Right kidney (tissue), 9 donors: ENCODE measurements around the gene GJA4.

ENCODE experiments used
- DNase-seq: peaks from one replicate; pipeline ENCODE4 v3.0.0-alpha.2; 2016
- long read RNA-seq, 8 donors: transcript quantifications; one replicate each; lab custom pipeline, GENCODE V29; 2026

Gene GJA4
- long read RNA-seq, donor 1, partial matches to known transcripts: 0 of 2 reads
- long read RNA-seq, donor 1, other reads (novel, unspliced or antisense): 0 of 2 reads
- long read RNA-seq, donor 2, partial matches to known transcripts: 0 of 2 reads
- long read RNA-seq, donor 2, other reads (novel, unspliced or antisense): 0 of 2 reads
- long read RNA-seq, donor 3, partial matches to known transcripts: 0 of 1 reads
- long read RNA-seq, donor 3, other reads (novel, unspliced or antisense): 0 of 1 reads
- long read RNA-seq, donor 4, partial matches to known transcripts: 7 of 10 reads
- long read RNA-seq, donor 4, other reads (novel, unspliced or antisense): 0 of 10 reads
- long read RNA-seq, donor 5, partial matches to known transcripts: 0 of 4 reads
- long read RNA-seq, donor 5, other reads (novel, unspliced or antisense): 0 of 4 reads
- long read RNA-seq, donor 6, transcript GJA4-201 (2 exons, 1,622 nt): major isoform, 5 of 31 reads
- long read RNA-seq, donor 6, partial matches to known transcripts: 25 of 31 reads
- long read RNA-seq, donor 6, other reads (novel, unspliced or antisense): 0 of 31 reads
- long read RNA-seq, donor 7, partial matches to known transcripts: 0 of 3 reads
- long read RNA-seq, donor 7, other reads (novel, unspliced or antisense): 0 of 3 reads
- long read RNA-seq, donor 8: 0 reads

DNA sequence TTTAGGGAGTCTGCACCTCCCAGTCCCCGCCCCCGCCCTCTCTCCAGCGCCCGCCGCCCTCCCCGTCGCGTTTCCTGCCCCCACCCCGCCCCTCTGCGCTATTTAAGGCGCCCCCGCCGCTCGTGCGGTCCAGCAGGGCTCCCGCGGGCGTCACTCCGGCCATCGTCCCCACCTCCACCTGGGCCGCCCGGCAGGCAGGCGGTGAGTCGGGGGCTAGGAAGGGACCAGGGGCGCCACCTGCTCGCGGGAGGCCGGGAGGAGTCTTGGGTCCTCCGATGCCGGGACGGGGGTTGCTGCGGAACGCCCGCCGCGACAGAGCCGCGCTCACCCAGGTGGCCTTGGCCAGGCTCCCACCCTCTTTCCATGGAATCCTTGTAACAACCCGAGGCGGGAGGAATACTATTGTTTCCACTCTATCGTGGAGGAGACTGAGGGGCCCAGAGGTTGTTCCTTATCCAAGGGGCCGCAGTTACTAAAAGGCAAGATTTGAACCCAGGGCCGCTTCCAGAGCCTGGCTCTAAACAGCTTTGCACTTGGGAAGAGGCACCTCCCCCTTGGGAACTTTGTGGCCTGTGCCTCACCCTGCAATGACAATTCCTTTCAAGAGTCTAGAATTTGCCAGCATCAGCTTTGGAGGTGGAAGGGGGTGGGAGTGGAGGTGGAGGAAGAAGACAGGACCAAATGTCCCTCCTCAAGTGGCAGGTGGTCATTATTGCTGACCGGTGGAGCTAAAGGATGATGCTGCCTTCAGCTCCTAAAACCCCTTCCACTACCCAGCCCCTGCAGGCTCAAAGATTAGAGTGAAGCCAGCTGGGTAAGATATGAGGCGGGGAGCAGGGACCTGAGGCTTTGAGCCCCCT is at the start of gene GJA4:
GJA4 (plus strand) TSS at position 132 of the 860 bp plus-strand sequence. CDS start 1,215 bp downstream, outside the sequence.
- peak; percentile 30 for DNase-seq

DNA sequence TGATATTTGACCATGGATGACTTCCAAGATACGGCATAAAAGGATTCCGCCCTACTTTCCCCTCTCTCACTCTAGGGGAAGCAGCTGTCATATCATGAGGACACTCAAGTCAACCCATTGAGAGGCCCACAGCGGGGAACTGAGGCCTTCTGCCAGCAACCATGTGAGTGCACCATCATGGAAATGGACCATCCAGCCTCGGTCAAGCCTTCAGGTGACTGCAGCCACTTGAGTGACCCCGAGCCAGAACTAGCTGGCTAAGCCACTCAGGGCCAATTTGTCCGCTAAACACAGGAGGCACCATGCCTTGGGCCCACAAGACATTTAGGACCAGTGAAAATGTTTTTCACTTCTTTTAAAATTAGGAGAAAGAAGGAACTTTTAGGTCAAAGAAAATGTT is 49.0 kb upstream of the GJA4 start:
- no peak for DNase-seq

DNA sequence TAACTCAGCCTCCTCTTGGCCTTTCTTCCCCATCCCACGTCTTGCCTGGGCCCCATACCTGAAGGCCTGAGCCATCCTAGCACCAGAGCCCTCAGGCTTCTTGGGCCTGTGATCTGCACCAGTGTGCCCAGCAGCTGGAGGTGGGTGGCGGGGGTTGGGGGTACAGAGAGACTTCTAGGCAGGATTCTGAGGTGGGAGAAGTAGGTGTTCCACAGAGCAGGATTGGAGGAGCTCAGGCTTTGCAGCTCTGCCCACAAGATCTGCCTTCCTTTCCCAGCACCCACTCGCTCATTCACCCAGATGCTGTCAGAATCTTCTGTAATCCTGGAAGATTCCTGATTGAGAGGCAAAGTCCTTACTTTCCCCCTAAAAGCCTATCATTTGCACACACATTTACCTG is 47.9 kb upstream of the GJA4 start:
- no peak for DNase-seq

DNA sequence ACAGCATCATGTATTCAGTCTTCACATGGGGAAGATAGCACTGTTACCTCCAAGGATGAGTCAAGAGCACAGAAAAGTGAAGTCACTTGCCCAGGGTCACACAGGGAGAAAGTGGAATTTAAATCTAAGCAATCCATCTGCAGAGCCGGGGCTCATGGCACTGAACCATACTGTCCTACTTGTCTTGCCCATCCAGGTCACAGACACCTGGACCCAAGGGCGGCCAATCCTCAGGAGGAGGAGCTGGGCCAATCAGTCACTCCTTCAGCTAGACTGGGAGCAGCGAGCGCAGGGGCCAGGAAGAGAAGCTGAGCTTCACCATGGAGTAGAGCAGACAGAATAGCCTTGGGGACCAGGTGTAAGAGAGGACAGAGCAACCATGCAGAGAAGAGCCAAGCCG is 47.1 kb upstream of the GJA4 start:
- DNase-seq: no peak

DNA sequence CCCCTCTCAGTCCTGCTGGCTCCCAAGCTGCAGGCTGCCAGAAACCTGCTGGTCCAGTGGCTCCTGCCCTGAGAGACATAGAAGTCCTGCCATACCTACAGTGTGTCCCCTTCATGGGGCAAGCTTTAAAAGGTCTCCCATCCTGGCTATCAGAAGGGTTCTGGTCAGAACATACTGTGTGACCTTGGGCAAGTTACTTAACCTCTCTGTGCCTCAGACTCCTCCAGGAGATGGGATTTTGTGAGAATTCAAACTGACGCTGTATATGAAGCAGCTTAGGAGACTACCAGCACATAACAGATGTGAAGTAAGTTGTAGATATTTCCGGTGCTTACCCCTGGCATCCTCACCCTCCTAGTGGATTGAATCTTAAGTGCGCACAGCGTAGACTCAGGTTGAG is 46.7 kb upstream of the GJA4 start:
- DNase-seq: no peak

DNA sequence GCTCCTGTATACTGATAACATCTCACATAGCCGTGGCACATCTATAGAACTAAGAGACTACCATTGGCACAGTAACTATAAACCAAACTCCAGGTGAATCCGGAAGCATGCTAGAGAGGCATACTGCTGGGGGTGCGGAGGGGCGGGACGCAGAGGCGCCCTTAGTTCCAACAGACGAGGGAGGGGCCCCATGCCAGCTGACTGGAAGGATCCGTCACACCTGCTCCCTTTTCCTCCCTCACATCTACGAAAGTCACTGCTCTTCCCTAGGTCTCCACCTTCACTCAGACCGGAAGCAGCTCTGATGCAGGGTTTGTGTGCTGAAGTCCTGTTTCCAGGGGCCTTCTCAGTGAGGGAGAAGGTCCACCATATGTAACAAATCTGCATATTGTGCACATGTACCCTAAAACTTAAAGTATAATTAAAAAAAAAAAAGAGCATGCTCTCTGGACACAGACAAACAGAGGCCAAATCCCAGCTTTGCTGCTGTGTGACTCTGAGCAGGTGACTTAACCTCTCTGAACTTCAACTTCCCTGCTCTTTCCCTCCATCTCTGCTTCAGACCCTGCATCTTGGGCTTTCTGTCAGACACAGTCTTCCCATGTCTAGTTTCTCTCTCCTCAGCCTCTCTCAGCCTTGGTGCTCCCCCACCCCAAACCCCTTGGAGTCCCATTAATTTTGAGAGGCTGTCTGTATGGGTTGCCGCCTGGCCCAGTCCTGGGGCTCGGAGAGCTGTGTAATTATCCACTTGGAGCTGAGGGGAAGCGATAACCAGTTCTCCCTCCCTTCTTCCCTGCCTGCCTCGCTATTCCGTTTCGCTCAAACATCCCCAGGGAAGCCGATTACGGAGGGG is 45.8 kb upstream of the GJA4 start:
- DNase-seq: no peak

DNA sequence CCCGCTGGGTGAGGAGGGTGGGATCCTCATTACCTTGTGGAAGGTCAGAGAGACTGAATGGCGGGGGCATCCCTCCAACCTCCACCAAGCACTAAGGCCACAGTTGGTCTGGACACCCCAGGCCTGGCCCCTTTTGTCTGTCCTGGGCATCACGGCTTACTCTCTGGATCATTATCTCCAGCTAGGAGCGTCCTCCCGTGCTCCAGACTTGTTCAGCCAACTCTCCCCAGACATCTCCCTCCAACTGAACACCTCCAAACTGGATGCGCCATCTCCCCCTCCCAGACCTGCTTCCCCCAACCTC is 45.2 kb upstream of the GJA4 start:
- DNase-seq: no peak

DNA sequence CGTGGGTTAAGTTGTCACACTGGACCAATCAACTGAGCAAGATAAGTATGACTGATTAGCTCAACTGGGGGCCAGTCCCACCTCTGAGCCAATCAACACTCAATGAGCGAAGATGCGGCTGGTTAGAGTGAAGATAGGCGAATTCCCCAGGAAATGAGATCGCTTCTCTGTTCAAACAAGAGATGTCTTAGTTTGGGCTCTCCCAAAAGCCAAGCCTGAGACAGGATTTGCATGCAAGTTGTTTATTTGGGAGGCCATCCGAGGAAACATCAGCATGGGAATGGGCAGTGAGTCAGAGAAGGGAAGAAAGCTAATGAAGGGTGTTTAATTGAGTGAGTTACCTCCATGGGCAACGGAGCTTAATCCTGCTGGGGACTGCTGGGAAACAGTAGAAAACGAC is 42.8 kb upstream of the GJA4 start:
- no peak for DNase-seq

DNA sequence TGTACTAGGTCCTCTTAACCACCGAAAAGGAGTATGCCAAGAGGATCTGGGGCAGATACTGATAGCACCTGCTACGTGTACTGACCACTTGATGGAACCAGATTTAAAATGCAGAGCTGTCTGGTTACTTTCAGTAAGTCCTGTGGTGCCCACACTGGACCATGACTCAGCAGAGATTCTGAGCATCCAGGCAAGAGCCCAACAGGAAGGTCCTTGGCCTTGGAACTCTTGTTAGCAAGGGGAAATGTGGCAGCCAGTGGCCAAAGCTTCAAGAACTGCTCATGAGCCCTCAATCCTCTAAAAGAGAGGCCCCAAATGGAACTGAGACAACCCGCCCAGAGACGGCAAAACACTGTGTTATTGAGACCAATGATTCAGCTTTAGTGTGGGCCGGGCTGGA is 42.2 kb upstream of the GJA4 start:
- DNase-seq: no peak

DNA sequence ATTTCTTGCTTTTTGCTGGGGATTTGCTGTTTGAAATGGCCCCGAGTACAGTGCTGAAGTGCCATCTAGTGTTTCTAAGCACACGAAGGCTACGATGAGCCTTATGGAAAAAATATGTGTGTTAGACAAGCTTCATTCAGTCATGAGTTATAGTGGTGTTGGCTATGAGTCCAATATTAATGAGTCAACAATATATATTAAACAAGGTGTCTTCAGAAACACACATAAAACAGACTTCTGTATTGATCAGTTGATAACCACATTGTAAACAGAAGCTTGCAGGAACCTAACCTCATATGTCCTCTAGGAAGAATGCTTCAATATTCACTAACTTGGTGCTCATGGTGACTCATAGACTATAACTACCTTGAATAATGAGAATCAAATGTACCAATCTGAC is 39.6 kb upstream of the GJA4 start:
- DNase-seq: no peak

DNA sequence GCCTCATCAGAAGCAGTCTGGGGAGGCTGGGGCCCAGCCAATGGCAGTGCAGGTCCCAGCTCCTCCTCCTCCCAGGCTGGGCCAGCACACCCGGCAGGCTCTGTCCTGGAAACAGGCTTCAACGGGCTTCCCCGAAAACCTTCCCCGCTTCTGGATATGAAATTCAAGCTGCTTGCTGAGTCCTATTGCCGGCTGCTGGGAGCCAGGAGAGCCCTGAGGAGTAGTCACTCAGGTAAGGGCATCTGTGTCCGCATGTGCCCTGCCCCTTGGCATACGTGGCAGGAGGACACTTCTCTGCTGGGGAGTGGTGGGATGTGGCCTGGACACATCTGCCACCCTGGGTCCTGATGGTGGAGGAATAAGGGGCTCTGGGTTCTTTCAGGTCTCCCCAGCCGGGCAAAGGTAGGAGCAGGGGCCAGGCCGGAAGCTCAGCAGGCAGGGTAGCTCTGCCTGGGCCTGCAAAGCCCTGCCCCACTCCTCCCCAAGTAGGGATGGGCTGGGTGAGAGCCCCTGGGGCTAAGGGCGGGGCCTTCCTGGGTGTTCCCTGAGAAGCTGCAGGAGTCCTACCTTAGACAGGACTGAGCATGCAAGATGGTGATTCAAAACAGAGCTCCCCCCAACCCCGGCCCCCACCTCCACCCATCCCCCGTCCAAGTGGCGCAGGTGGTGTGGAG is 37.7 kb upstream of the GJA4 start, which contains the start of gene GJB5:
GJB5 (plus strand) TSS at position 84 of the 674 bp plus-strand sequence. CDS start 2,284 bp downstream, outside the sequence.
- DNase-seq: no peak

DNA sequence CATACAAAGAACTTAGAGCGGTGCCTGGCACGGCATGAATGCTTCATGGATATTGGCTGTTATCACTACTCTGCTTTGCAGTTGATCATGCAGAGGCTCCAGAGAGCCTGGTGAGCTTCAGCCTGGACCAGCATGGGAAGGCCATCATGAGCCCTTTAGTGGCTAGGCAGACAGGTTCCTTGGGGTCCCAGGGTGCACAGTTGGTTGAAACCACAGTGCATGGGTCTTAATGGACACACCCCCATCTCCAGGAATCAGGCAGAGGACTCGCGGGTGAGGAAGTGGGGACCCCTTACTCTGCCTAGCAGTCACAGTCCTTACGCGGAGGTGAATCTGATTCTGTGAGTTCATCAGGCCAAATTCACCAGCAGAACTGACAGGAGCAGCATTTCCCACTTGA is 36.8 kb upstream of the GJA4 start:
- DNase-seq: no peak

DNA sequence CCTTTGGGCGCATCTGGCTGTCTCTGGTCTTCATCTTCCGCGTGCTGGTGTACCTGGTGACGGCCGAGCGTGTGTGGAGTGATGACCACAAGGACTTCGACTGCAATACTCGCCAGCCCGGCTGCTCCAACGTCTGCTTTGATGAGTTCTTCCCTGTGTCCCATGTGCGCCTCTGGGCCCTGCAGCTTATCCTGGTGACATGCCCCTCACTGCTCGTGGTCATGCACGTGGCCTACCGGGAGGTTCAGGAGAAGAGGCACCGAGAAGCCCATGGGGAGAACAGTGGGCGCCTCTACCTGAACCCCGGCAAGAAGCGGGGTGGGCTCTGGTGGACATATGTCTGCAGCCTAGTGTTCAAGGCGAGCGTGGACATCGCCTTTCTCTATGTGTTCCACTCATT is 35.4 kb upstream of the GJA4 start:
- DNase-seq: no peak

DNA sequence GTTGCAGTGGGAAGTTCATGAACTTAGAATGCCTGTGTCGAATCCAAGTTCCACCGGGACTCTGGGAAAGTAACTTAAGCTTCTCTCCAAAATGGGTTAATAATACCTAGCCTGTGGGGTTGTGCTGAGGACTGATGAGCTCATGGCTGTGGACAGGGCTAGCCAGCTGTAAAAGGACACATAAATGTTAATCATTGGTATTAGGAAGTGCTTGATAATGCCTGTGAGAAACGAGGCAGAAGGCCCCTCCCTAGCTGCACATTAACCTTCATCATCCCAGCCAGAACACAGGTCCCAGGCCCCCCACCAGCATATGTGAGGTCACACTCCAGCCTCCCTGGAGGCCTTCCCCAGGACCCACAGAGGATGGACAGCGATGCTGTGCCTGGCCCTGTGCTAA is 34.0 kb upstream of the GJA4 start:
- DNase-seq: no peak

DNA sequence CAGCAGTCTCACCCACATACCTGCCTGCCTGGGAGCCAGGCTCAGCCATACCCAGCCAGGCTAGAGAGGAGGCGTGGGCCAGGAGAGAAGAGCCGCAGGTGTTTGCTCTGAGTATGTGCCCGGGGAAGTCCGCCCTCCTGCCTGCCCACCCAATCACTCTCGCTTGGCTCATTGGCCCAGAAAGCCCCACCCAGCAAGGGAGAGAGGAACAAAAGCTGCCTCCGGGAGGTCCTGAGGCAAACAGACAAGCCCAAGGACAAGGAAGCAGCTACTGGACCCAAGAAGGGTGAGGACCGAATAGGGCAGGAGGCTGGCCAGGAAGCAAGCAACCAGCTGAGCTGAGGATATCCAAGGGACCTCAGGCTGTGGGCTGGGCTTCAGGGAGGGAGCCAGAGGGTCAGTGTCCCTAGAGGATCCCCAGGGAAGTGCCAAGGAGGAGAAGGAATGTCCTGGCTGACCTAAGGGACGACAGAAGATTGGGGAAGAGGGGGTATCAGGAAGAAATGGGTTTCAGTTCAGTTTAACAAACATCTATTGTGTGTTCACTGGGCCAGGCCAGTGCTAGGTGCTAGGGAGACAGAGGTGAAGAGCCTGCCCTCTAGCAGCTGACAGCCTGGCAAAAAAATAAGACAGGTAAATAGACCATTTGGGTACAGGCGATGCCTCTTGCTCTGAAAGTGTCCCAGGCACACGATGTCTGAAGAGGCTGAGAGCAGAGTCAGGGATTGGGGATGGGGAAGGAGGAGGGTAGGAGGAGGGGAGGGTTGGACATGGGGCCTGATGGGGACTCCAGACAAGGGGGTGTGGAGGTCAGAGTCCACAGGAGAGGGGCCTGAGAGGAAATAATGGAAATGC is 33.1 kb upstream of the GJA4 start, which contains the start of gene GJB4:
GJB4 (plus strand) TSS at position 238 of the 855 bp plus-strand sequence. CDS start 1,515 bp downstream, outside the sequence.
- no peak for DNase-seq

DNA sequence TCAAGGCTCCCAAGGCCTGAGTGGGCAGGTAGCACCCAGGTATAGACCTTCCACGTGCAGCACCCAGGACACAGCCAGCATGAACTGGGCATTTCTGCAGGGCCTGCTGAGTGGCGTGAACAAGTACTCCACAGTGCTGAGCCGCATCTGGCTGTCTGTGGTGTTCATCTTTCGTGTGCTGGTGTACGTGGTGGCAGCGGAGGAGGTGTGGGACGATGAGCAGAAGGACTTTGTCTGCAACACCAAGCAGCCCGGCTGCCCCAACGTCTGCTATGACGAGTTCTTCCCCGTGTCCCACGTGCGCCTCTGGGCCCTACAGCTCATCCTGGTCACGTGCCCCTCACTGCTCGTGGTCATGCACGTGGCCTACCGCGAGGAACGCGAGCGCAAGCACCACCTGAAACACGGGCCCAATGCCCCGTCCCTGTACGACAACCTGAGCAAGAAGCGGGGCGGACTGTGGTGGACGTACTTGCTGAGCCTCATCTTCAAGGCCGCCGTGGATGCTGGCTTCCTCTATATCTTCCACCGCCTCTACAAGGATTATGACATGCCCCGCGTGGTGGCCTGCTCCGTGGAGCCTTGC is 31.5 kb upstream of the GJA4 start:
- DNase-seq: no peak

DNA sequence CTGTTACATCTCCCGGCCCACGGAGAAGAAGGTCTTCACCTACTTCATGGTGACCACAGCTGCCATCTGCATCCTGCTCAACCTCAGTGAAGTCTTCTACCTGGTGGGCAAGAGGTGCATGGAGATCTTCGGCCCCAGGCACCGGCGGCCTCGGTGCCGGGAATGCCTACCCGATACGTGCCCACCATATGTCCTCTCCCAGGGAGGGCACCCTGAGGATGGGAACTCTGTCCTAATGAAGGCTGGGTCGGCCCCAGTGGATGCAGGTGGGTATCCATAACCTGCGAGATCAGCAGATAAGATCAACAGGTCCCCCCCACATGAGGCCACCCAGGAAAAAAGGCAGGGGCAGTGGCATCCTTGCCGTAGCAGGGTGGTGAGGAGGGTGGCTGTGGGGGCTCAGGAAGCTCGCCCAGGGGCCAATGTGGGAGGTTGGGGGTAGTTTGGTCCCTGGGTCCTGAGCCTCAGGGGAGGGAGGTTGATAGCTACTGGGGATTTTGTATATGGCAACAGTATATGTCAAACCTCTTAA is 31.0 kb upstream of the GJA4 start:
- no peak for DNase-seq

DNA sequence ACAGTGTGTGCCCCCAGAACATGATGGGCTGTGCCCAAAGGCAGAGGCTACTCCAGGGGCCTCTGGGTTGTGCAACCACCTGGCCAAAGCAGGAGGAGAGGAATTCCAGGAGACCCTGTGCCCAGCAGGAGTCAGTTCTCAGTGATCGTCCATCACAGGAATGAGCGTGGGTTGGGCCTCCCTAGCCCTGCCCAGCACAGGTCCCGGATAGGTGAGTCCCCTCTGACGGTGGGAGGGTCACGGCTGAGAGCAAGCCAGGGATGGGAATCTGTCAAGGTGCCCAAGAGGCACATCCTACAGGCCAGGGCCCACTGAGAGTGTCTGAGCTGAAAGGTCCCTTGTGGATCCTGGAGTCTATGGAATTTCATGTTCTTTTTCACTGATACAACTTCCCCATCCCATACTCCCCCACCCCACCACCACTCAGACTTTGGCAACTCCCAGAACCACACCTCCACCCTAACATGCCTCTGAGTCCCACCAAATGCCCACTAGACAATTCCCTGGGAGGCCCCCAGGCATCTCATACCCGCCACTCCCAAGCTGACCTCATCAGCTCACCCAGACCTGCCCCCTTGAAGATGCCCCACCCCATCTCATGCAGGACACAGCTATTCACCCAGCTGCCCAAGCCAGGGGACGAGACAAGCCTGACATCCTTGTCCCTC is 30.2 kb upstream of the GJA4 start:
- DNase-seq: no peak

DNA sequence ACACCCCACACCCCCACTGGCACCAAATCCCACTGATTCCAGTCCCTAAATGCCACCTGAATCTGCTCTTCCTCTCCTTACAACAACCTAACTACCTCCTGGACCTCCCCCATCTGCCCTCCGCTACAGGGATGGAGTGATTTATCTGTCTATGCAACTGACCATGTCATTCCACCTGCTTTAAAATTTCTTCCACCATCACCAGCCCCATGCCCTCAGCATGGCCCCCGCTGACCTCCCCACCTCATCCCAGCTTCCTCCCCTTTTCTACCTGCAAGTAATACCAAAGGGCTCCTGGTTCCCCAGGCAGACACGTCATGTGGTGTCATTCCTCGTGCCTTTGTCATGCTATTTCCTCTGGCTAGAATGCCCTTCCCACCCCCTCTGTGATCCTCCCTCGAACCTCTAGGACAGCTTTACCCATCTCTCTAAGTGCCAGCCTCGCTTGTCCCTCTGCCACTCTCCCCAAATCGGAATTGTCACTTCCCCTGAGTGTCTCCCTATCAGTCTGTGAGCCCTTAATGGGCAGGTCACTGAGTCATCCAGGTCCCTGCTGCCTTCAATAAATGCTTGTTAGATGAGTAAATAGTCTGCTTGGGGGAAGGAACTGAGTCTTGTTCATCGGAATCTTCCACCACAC is 29.5 kb upstream of the GJA4 start:
- no peak for DNase-seq
